ENCODE data around the gene ARFRP1. TPM values are rescaled to one million over a fixed set of nuclear protein-coding genes. Genes with fewer than 3 reads are reported as not detected.

Gene ARFRP1
- total and polyA plus RNA-seq, 2 of the 13 experiments (the other 11 are each of a cell fraction or from before 2014, with no cell fraction given) = 32.0 to 51.1 TPM

GRCh38 chr20:63682384-63683139, 25.2 kb downstream of the ARFRP1 start (continued):
- TF ChIP-seq NR2F6 (IDR thresholded peaks at IDR 0.05) = no peak
- TF ChIP-seq NR2F6 (CRISPR knock-in tag; IDR thresholded peaks at IDR 0.05) = peak; percentile 52; the same call in 1 of the 2 replicates
- no peak for TF ChIP-seq ZIK1 (CRISPR knock-in tag; IDR thresholded peaks at IDR 0.05; ENCODE audit: borderline replicate concordance, low read depth)
- no peak for TF ChIP-seq HOXD1 (CRISPR knock-in tag; IDR thresholded peaks at IDR 0.05)
- no peak for TF ChIP-seq AFF4 (CRISPR knock-in tag; IDR thresholded peaks at IDR 0.05)
- no peak for TF ChIP-seq SP2 (CRISPR knock-in tag; IDR thresholded peaks at IDR 0.05)
- peak in 1 of 2 experiments; percentile 34; a peak in 1 of 4 replicates for TF ChIP-seq POLR2A (IDR thresholded peaks at IDR 0.05; ENCODE audit: insufficient read depth in 1 of 2, low read depth in 2 of 2, low read length in 2 of 2)
- no peak for TF ChIP-seq ZNF766 (CRISPR knock-in tag; IDR thresholded peaks at IDR 0.05; ENCODE audit: borderline replicate concordance)
- TF ChIP-seq NFYB (CRISPR knock-in tag; IDR thresholded peaks at IDR 0.05) = 0 out of 2 replicates have a peak, but pooled peaks have one; percentile 12
- TF ChIP-seq IRF9 (CRISPR knock-in tag; IDR thresholded peaks at IDR 0.05; ENCODE audit: borderline replicate concordance) = 0 out of 2 replicates have a peak, but pooled peaks have one; percentile 29
- TF ChIP-seq KMT2A (CRISPR knock-in tag; IDR thresholded peaks at IDR 0.05) = no peak
- TF ChIP-seq ZNF225 (CRISPR knock-in tag; IDR thresholded peaks at IDR 0.05) = no peak
- no peak for TF ChIP-seq DPF2 (CRISPR knock-in tag; IDR thresholded peaks at IDR 0.05; ENCODE audit: borderline replicate concordance, low read depth)
- peak; percentile 65; the same call in 1 of the 2 replicates for TF ChIP-seq KDM2A (CRISPR knock-in tag; IDR thresholded peaks at IDR 0.05; ENCODE audit: borderline replicate concordance, low read depth)
